ENCODE results near the gene KCNA10.
A peak's percentile ranks its signal among the peaks of the same experiment; 100 is the strongest.

Gene KCNA10

DNA sequence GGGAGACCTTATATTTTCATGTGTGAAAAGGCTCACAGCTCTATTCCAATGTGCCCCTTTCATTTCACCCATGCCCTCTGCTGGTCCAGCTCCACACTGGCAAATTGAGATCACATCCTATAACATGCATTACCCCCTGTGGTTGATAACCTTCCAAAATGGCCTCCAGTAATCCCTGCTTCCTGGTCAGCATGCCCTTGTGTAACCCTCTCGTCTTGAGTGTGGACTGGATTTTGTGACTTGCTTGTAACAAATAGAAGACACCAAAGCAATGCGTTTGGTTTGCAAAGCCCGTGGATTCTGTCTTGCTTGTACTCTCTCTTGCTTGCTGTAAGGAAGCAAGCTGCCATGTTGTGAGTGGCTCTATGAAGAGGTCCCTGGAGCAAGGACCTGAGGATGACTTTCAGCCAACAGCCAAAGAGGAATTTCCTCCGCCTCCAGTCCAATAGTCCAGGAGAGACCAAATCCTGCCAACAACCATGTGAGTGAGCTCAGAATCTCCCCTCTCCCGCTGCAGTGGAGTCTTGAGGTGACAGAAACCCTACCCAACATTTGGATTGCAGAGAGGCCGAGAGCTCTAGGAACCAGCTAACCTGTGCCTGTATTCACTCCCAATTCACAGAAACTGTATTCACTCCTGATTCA, 17.4 kb downstream of the KCNA10 start:
- no peak for DNase-seq (ENCODE audit: low read depth in 2 of 2)

DNA sequence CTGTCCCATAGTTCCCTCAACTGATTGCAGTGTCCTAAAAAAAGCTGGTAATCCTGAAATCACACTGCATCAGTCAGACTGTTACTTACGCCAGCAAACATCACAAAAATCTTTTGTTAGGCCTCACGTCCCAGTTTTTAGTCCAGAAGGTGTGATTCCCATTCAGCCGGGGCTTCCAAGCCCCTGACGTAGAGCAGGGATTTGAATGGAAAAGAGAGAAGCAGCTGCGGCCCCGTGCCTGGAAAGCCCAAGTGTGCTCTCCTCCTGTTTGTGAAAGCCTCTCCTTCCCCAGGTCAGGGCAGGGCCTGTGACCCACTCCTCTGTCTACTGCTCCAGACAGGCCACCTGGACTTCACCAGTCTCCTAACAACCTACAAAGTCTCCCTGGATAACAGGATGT, 20.7 kb downstream of the KCNA10 start:
- DNase-seq (ENCODE audit: low read depth in 2 of 2), result no peak

DNA sequence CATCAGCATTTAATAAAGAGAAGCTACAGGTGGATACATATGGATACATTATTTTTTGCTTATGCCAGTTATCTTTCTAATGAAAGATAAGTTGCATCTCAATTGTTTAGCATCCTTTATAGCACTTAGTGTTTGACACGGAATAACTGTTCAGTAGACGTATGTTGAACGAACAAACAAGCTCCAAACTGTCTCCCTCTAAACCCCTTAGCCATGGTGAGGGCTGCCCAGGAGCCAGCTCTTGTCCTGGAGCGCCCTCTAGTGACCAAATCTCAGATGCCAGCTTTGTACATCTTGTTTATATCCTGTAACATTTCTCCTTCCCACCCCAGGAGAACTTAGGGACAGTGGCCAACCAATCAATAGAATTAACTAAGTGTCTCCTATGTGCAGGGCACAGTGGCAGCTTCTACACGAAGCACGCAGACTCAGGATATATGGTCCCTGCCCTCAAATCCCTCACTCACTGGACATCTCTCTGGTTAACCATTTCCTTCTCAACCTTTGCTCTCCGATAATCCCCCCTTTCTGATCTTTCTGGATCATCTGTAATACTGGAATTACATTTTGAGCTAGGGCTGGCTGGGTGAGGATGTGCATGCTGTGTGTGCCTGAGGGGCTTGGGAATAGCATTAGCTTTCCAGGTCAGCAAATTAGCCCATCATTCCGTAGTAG, 22.9 kb downstream of the KCNA10 start:
- peak; percentile 44 to 63 for DNase-seq (ENCODE audit: low read depth in 2 of 2)

- no peak for DNase-seq (ENCODE audit: low read depth in 2 of 2)
Observed at GRCh38 chr1:110494522-110495406, 24.2 kb downstream of the KCNA10 start.

- DNase-seq (ENCODE audit: low read depth in 2 of 2), result no peak
Observed at GRCh38 chr1:110494036-110494435, 24.9 kb downstream of the KCNA10 start.

- no peak for DNase-seq (ENCODE audit: low read depth in 2 of 2)
Observed at GRCh38 chr1:110493059-110493699, 25.8 kb downstream of the KCNA10 start.

DNA sequence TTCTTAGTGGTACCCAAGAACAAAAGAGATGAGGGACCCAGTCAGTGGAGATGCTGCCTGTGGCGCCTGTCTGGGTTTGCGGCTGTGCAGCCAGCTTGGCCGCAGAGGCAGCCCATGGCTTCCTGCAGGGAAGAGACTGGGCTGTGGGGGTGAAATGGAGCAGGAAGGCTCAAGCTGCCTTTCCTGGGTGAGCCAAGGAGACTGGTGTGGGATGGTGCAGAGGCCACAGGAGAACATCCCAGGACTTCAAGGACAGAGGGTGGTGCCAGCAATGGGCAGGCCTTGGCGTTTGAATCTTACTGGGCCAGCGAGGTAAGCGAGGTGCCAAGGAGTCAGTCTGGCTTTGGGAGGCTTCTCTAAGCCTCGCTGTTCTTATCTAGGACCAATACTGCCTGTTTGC, 26.4 kb downstream of the KCNA10 start:
- no peak for DNase-seq (ENCODE audit: low read depth in 2 of 2)

GRCh38 chr1:110490791-110491451, 28.1 kb downstream of the KCNA10 start:
- DNase-seq (ENCODE audit: low read depth in 2 of 2), result no peak

DNA sequence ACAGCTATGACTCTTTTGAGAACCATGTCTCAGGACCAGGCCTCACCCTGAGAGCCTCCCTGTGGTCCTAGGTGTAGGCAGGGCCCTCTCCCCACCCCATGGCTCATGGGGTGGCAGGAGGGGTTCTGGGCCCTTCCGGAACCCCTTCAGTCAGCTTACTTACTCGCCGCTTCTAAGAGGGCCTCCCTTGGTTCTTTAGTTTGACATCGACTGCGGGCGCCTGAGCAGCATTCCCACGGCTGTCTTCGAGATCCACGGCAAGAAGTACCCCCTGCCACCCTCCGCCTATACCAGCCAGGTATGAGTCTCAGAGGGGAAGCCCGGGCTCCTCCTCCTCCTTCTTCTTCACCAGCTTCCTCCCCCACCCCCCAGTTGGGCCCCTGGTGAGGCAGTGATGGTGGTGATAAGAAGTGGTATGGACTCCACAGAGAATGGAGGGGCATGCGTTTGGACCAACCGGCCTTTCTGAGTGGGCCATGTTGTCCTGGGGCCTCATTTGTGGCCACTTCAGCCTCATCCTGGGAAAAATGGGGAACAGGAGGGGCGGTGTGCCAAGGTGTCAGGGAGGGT, 28.9 kb downstream of the KCNA10 start:
- no peak for DNase-seq (ENCODE audit: low read depth in 2 of 2)

DNA sequence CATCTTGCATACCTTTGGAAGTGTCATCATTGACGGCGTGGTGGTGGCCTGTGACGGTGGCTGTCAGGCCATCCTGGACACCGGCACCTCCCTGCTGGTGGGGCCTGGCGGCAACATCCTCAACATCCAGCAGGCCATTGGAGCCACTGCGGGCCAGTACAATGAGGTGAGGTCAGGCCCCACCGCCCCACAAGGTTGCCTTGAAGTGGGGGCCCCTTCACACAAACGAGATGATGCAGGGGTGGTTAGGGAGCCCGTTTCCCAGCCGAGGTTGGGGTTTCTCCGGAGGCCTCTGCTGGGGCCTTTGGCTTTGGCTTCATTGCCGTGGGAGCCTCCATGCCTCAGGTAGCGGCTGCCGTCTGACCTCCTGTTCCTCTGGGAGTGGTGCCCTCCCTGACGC, 29.6 kb downstream of the KCNA10 start:
- DNase-seq (ENCODE audit: low read depth in 2 of 2), result no peak

DNA sequence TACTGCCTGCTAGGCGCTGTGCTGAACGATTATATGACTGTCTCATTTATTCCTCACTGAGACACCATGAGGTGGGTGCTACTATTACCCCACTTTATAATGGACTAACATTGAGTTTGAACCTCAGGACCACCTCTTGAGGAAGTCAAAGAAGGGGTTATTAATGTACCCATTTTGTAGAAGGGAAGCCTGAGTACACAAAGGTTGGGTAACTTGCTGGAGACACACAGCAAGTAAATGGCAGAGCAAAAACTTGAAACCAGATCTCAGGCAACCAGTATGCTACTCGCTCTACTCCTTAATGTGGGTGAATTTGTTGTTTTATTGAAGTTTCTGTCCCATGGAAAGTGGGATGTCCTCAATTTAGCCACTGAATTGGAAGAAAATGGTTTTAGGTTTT, 30.1 kb downstream of the KCNA10 start:
- no peak for DNase-seq (ENCODE audit: low read depth in 2 of 2)

DNA sequence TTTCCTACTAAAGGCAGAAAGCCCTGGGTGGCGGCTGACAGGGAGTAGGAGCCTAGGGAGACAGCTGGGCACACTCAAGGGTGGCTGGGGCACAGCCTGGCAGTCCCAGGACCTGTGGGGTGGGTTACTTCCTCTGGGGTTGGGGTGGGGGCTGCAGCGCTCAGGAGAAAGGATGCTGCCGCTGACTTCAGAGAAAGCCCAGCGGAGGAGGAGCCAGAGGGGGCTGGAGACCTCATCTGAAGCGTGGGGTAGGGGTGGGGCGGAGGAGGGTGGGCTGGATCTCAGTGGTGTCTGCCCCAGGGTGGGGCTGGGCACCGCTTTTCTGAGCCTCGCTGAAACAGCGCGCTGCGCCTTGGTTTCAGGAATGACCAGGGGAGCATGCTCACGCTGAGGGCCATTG, 30.8 kb downstream of the KCNA10 start:
- DNase-seq (ENCODE audit: low read depth in 2 of 2), result no peak

DNA sequence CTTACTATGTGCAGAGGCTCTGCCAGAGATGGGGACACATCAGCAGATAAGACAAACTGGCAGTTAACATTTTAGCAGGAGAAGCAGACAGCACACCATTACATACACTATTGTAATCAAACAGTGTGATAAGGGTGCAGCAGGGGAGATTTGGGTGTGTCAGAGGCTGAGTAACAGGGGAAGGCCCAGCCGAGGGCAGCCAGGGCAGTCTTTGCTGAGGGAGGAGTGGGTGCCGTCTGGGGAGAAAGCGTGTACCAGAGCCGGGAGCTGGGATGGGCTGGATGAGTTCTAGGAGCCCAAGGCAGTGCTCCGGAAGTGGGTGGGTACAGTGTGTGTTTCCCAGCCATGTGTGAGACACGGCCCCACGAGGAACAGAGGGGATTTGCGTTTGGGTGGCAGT, 31.2 kb downstream of the KCNA10 start:
- no peak for DNase-seq (ENCODE audit: low read depth in 2 of 2)

- no peak for DNase-seq (ENCODE audit: low read depth in 2 of 2)
Observed at GRCh38 chr1:110485725-110486124, 33.2 kb downstream of the KCNA10 start.

- no peak for DNase-seq (ENCODE audit: low read depth in 2 of 2)
Observed at GRCh38 chr1:110484801-110485200, 34.2 kb downstream of the KCNA10 start.

GRCh38 chr1:110483308-110483685, 35.7 kb downstream of the KCNA10 start:
- no peak for DNase-seq (ENCODE audit: low read depth in 2 of 2)

- no peak for DNase-seq (ENCODE audit: low read depth in 2 of 2)
Observed at GRCh38 chr1:110482662-110483307, 36.2 kb downstream of the KCNA10 start.

- DNase-seq (ENCODE audit: low read depth in 2 of 2), result no peak
Observed at GRCh38 chr1:110481968-110482623, 36.9 kb downstream of the KCNA10 start.

DNA sequence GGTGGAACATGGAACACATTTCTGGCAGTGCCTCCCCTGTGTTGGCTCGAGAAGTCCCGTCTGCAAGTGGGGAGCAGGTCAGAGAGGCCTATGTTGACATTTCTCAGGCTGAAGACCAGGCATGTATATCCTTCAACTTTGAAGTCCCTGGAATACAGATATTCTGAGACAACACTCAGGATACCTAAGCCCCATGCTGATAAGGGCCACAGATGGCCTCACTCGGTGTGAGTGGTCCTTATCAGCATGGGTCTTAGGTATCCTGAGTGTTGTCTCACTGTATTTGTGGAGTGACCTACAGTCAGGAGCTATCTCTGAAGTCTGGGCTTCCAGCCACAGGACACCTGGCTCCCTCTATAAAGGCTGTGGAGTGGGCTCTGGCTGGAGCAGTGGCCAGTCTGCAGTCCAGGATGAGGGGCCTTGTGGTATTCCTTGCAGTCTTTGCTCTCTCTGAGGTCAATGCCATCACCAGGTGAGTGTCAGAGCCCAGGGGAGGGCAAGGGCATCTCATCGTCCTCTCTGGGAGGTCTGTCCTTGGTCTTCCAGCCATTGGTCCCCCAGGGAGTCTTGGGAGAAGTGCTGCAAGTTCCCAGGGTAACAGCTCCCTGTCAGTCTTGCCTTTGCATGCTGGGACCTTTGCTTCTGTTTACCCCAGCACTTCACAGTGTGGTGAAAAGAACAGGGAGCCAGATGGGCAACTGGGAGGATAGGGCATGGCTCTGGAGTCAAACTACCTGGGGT, 38.4 kb downstream of the KCNA10 start:
- no peak for DNase-seq (ENCODE audit: low read depth in 2 of 2)

DNA sequence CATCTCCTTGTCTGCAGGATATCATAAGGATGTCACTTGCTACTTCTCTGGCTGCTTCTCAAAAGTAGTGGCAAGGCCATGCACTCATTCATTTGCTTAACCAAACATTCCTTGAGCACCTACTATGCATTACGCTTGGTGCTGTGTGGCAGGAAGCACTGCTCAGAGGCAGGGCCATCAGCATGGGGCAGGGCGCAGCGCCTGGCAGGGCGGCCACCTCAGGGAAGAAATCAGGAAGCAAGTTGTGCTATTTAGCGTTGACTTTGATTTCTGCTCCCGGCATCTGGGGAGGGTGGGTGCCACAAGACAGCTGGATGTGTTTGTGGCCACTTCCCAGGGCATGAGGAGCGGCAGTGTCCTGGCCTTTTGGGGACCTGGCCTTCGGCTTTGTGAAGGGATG, 40.1 kb downstream of the KCNA10 start:
- no peak for DNase-seq (ENCODE audit: low read depth in 2 of 2)

Data from stimulated activated CD8-positive, alpha-beta memory T cell treated with anti-CD3 and anti-CD28 coated beads, Interleukin-7, amount 100 ng/mL, for 4 hours (primary cell).